ENCODE data around the gene RTN4R. TPM values are rescaled to one million over a fixed set of nuclear protein-coding genes. Genes with fewer than 3 reads are reported as not detected.

The RTN4R gene
- total and polyA plus RNA-seq, 9 donors: 0.48 to 8.2 (median 1.8) TPM; not detected in 1

DNA sequence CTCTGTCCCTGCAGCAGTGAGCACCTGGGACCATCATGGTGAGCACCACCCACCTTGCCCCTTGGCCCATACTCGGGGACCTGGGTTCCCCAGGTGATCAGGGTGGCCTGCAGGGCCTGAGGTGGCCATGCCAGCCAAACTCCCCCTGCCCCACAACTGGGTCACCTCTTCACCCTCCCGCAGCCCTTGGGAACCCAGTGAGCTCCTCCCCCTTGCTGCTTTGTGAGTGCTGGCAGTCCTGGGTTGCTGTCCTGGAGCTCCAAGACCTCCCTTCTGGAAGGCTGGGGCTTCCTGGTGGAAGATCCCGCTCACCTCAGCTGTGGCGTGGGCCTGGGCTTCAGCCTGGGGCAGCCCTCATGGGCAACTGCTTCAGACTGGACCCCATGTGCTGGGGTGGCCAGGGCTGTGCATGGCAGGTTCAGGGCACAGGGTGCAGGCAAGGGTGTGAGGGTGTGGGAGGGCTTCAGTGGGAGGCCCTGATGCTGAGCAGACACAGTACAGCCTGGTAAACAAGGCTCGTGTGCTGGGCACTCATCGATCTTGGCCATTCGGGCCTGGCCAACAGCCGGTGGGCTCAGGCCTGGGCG lies 57.6 kb downstream of the RTN4R start:
- no peaks in the 10 kb centered on the region for H3K36me3 ChIP-seq
- DNase-seq: no peak
- intact Hi-C loops (cut with DNase I): no loop called here
- WGBS, 3 donors: 75 to 82% (median 78%) methylated on average over 8 to 9 of the region's 9 CpGs
- peaks cover 30% of the 10 kb centered on the region for H3K4me1 ChIP-seq (ENCODE audit: insufficient read depth)
- no peak overlapping the region for H3K4me3 ChIP-seq
- H3K9me3 ChIP-seq: no peaks in the 10 kb centered on the region
- H3K27ac ChIP-seq: no peak overlapping the region
- TF ChIP-seq POLR2A (IDR thresholded peaks at IDR 0.05): no peak
- no peak for TF ChIP-seq EP300 (IDR thresholded peaks at IDR 0.05)
- TF ChIP-seq, protein P1, sequence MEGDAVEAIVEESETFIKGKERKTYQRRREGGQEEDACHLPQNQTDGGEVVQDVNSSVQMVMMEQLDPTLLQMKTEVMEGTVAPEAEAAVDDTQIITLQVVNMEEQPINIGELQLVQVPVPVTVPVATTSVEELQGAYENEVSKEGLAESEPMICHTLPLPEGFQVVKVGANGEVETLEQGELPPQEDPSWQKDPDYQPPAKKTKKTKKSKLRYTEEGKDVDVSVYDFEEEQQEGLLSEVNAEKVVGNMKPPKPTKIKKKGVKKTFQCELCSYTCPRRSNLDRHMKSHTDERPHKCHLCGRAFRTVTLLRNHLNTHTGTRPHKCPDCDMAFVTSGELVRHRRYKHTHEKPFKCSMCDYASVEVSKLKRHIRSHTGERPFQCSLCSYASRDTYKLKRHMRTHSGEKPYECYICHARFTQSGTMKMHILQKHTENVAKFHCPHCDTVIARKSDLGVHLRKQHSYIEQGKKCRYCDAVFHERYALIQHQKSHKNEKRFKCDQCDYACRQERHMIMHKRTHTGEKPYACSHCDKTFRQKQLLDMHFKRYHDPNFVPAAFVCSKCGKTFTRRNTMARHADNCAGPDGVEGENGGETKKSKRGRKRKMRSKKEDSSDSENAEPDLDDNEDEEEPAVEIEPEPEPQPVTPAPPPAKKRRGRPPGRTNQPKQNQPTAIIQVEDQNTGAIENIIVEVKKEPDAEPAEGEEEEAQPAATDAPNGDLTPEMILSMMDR (IDR thresholded peaks at IDR 0.05): no peak
- H3K27me3 ChIP-seq: no peaks in the 10 kb centered on the region

DNA sequence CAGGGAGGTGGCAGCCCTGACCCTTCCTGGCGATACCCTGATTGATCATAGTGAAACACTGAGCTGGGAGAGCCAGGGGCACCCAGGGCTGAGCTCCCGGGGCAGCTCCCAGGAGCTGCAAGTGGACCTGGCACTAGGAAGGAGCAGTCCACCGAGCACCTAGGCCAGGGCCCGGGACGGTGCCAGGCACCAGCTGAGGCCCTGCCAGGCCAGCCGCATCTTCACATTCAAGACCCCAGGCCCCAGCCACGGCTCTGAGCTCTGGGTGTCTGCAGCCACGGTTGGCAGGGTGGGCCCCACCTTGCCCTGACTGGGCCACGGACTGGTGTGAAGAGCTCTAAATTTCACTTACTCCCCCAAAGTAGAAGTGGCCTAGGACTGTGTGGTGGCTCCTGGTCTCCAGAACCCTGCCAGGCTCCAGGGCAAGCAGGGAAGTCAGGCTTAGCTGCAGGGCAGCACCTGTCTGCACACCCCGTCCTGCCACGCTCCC lies 58.3 kb downstream of the RTN4R start:
- H3K27ac ChIP-seq: no peak overlapping the region
- no peaks in the 10 kb centered on the region for H3K27me3 ChIP-seq
- H3K9me3 ChIP-seq: no peaks in the 10 kb centered on the region
- intact Hi-C loops (cut with DNase I): no loop called here
- H3K4me3 ChIP-seq: no peak overlapping the region
- no peak for DNase-seq
- TF ChIP-seq EP300 (IDR thresholded peaks at IDR 0.05) (no peak), POLR2A (IDR thresholded peaks at IDR 0.05) (no peak)
- TF ChIP-seq, protein P1 (IDR thresholded peaks at IDR 0.05): no peak
- H3K36me3 ChIP-seq: no peaks in the 10 kb centered on the region
- peaks cover 30% of the 10 kb centered on the region for H3K4me1 ChIP-seq (ENCODE audit: insufficient read depth)
- WGBS, 3 donors: 89 to 99% (median 92%) methylated on average over 11 of the region's 11 CpGs

DNA sequence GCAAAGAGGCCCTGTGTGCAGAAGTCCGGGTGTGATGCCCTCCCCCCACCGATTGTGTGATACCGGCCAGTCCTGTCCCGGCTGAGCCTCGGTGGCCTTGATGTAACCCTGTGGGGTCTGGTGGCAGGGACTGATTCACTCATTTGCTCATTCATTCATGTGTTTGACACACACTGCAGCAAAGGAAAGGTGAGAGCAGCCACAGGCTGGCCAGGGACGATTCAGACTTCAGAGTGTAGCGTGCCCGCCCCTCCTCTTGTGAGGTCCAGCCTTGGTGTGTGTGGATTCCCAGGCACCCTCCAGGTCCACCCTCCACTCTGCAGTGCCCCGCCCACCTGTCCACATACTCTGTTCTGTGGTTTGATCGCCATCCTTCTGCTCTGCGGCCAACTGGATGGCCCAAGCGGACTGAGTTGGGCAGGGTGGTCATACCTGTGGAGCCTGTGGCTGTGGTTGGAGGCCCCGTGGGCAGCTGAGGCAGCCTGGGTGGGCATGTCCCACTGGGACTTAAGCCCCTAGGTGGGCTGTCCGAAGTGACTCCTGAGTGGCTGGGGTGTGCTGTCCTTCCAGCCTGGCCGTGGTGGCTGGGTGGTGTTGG lies 59.3 kb downstream of the RTN4R start:
- no peak for DNase-seq
- intact Hi-C loops (cut with DNase I): no loop called here
- H3K9me3 ChIP-seq: no peaks in the 10 kb centered on the region
- TF ChIP-seq, protein P1 (IDR thresholded peaks at IDR 0.05): no peak
- TF ChIP-seq POLR2A (IDR thresholded peaks at IDR 0.05) (no peak), EP300 (IDR thresholded peaks at IDR 0.05) (no peak)
- H3K36me3 ChIP-seq: no peaks in the 10 kb centered on the region
- H3K4me1 ChIP-seq (ENCODE audit: insufficient read depth): peaks cover 30% of the 10 kb centered on the region
- 82 to 90% (median 84%) methylated on average over 15 of the region's 15 CpGs for WGBS, 3 donors
- no peaks in the 10 kb centered on the region for H3K27me3 ChIP-seq
- H3K27ac ChIP-seq: no peak overlapping the region
- H3K4me3 ChIP-seq: no peak overlapping the region

DNA sequence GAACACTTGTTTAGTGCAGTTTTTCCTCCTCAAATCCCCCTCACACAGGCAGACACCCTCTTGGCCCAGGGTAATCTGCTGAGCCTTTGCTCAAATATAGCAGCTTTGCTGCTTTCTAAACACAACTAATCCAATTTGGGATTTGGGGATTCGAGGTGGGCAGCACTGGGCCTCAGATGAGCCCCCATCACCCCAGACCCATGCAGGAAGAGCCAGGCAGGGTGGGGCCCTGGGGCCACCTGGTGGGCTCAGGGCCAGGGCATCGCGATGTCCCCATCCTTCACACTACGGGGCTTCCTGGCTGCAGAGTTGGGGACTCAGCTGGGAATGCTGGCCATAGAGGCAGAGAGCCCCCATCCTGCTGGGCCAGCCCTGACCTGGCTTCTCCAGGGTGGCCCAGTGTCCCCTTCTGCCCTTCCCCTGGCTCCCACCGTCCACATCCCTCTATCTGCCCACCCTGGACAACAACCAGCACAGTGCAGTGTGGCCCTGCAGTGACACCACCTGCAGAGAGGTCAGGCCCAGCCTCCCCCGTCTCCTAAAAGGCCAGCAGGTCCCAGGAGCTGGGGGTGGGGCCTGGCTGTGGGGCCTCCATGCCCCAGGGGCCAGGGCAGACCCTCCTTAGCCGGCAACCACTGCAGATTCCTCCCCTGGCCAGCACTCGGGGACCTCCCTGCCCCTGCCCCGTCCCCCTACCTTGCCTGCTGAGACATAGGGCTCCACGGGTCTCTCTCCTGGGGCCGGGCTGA lies 60.7 kb downstream of the RTN4R start:
- DNase-seq: no peak
- H3K4me3 ChIP-seq: no peak overlapping the region
- H3K9me3 ChIP-seq: no peaks in the 10 kb centered on the region
- H3K27me3 ChIP-seq: no peaks in the 10 kb centered on the region
- TF ChIP-seq, protein P1 (IDR thresholded peaks at IDR 0.05): no peak
- TF ChIP-seq POLR2A (IDR thresholded peaks at IDR 0.05): no peak
- no peaks in the 10 kb centered on the region for H3K36me3 ChIP-seq
- WGBS, 3 donors: 56 to 68% (median 58%) methylated on average over 11 of the region's 11 CpGs
- H3K27ac ChIP-seq: no peak overlapping the region
- intact Hi-C loops (cut with DNase I): no loop called here
- H3K4me1 ChIP-seq (ENCODE audit: insufficient read depth): peaks cover 28% of the 10 kb centered on the region

Measured in ovary (tissue), 9 donors.